Activated T-helper 17 cell treated with anti-CD3 and anti-CD28 coated beads, Interleukin-2, amount 50 U/mL, for 72 hours (primary cell): ENCODE measurements around the gene LIFR. TPM values are rescaled to one million over a fixed set of nuclear protein-coding genes. Genes with fewer than 3 reads are reported as not detected.
A peak's percentile ranks its signal among the peaks of the same experiment; 100 is the strongest.
"Not testable (repeated sequence)": the region's sequence is repeated elsewhere in the genome, so short reads cannot be mapped to it uniquely, and the experiment has no call there.

Experiments used
- ATAC-seq: fragments of 150-1000 bp; cut with Tn5 transposase; replicated peaks from 2 replicates; pipeline ENCODE4 v1.10.0; 2021; ENCODE audit warnings: mild to moderate bottlenecking, moderate library complexity
- H3K27ac Mint-ChIP-seq: one replicate; pipeline ENCODE4 v1.8.0; 2022; ENCODE audit warnings: mixed read lengths
- H3K27me3 Mint-ChIP-seq: one replicate; pipeline ENCODE4 v1.8.0; 2022; ENCODE audit warnings: mixed read lengths
- H3K36me3 Mint-ChIP-seq: one replicate; pipeline ENCODE4 v1.8.0; 2022; ENCODE audit warnings: low read depth, mild to moderate bottlenecking, mixed read lengths
- H3K4me1 Mint-ChIP-seq: one replicate; pipeline ENCODE4 v1.8.0; 2022; ENCODE audit warnings: mixed read lengths
- H3K4me3 Mint-ChIP-seq: one replicate; pipeline ENCODE4 v1.8.0; 2022; ENCODE audit warnings: mild to moderate bottlenecking, mixed read lengths
- H3K9me3 Mint-ChIP-seq: one replicate; pipeline ENCODE4 v1.8.0; 2022; ENCODE audit warnings: mixed read lengths
- total RNA-seq, 2 donors: library from RNA; stranded (reverse); gene quantifications; one replicate each; pipeline ENCODE4 v1.2.3, GENCODE V29; 2022

The LIFR gene, protein sequence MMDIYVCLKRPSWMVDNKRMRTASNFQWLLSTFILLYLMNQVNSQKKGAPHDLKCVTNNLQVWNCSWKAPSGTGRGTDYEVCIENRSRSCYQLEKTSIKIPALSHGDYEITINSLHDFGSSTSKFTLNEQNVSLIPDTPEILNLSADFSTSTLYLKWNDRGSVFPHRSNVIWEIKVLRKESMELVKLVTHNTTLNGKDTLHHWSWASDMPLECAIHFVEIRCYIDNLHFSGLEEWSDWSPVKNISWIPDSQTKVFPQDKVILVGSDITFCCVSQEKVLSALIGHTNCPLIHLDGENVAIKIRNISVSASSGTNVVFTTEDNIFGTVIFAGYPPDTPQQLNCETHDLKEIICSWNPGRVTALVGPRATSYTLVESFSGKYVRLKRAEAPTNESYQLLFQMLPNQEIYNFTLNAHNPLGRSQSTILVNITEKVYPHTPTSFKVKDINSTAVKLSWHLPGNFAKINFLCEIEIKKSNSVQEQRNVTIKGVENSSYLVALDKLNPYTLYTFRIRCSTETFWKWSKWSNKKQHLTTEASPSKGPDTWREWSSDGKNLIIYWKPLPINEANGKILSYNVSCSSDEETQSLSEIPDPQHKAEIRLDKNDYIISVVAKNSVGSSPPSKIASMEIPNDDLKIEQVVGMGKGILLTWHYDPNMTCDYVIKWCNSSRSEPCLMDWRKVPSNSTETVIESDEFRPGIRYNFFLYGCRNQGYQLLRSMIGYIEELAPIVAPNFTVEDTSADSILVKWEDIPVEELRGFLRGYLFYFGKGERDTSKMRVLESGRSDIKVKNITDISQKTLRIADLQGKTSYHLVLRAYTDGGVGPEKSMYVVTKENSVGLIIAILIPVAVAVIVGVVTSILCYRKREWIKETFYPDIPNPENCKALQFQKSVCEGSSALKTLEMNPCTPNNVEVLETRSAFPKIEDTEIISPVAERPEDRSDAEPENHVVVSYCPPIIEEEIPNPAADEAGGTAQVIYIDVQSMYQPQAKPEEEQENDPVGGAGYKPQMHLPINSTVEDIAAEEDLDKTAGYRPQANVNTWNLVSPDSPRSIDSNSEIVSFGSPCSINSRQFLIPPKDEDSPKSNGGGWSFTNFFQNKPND
- under 1 TPM; 0.16 to 0.35 TPM for total RNA-seq

DNA sequence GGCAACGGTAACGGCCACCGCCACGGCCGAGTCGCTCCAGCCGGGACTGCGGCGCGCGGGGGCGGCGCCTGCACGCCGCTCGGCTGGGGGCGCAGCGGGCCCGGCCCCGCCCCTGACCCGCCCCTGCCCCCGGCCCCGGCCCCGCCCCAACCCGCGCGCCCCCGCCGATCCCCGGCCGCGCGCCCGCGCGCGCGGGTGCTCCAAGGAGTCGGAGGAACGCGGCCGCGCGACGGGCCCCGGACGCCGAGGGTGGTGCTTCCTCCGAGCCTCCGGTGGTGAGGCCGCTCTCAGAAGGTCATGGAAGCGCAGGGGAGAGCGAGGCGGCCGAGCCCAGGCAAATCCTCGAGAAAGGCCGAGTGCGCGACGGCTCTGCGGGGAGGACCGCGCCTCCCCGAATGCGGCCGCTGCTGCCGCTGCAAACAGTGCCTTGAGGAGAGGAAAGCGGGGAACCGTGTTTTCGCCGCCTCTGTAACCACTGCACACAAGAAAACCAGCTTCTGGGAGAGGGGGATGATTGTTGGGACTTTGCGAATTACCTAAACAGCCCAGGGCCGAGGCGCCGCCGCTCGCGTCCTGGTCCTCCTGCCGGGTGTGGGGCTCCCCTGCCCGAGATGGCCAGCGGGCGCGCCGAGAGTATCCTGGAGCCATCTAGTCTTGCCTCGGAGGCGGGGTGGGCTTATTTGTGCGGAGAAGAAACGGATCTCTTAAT lies at the start of gene LIFR:
LIFR (minus strand) TSS at position 48 of the 709 bp plus-strand sequence. CDS start 25,999 bp downstream, outside the sequence.
- peak within 1 kb of the TSS; percentile 70 for H3K4me3 Mint-ChIP-seq

DNA sequence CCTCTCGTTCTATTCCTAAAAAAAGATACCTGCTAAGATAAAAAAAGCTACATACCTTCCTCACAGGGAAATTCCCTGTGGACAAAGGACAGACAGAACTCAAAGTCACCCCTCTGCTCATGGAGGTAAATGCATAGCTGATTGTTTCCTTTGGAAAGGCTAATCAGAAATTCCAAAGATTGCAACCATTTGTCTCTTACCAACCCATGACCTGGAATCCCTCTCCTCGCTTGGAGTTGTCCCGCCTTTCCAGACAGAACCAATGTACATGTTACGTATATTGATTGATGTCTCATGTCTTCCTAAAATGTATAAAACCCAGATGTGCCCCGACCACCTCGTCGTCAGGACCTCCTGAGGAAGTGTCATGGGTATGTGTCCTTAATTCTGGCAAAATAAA lies 49.2 kb upstream of the LIFR start:
- H3K4me3 Mint-ChIP-seq, result no peak overlapping the region
- H3K27me3 Mint-ChIP-seq, result peaks cover 21% of the 10 kb centered on the region
- ATAC-seq, result no peak
- H3K36me3 Mint-ChIP-seq, result no peaks in the 10 kb centered on the region
- no peaks in the 10 kb centered on the region for H3K9me3 Mint-ChIP-seq
- no peak overlapping the region for H3K27ac Mint-ChIP-seq
- H3K4me1 Mint-ChIP-seq, result no peaks in the 10 kb centered on the region

More for the DNA sequence above, at the start of gene LIFR:
- ATAC-seq, result peak; percentile 83
- Mint-ChIP-seq H3K27ac (no peak within 1 kb of the TSS), H3K36me3 (no peaks in the 10 kb centered on the region), H3K4me1 (no peaks in the 10 kb centered on the region), H3K9me3 (no peaks in the 10 kb centered on the region), H3K27me3 (peaks cover 26% of the 10 kb centered on the region)

DNA sequence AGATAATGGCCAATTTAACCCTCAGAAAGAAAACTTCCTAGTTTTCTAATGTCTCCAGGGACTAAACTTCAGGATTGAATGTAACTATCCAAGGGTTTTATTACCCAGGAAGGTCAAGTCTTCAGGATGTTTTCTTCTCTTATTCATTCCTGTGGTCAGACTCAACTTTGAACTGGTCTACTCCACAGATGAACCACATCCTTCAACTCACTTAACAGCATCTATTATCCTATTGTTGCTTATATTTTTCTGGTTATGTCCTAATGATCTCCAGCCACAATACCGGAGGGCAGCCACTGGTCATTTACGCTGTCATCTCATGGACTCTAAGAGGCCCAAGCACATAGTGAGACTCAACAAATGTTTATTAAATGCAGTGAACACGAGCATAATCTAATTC lies 47.2 kb upstream of the LIFR start:
- Mint-ChIP-seq H3K4me1 (no peaks in the 10 kb centered on the region), H3K9me3 (no peaks in the 10 kb centered on the region), H3K27ac (no peak overlapping the region), H3K4me3 (no peak overlapping the region), H3K36me3 (no peaks in the 10 kb centered on the region), H3K27me3 (peaks cover 22% of the 10 kb centered on the region)
- no peak for ATAC-seq

DNA sequence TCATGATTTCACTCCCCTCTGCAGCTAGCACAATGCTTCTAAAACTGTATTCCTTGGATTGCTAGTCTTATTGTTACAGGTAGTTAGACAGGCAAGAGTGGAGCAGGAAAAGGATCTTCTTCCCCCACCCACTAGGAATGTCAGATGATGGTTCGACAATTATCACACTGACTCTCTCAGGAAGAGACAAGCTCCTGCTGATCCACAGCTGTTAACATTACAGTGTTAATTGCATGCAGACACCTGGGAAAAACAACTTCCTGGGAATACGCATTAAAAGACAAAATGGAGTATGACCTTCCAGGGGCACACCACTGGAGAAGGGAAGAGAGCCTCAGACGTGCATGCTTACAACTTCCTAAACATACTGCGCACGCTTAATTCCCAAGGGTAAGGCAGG lies 46.2 kb upstream of the LIFR start:
- Mint-ChIP-seq H3K9me3 (no peaks in the 10 kb centered on the region), H3K27me3 (peaks cover 21% of the 10 kb centered on the region), H3K4me3 (no peak overlapping the region), H3K27ac (no peak overlapping the region), H3K36me3 (no peaks in the 10 kb centered on the region), H3K4me1 (no peaks in the 10 kb centered on the region)
- ATAC-seq, result no peak

DNA sequence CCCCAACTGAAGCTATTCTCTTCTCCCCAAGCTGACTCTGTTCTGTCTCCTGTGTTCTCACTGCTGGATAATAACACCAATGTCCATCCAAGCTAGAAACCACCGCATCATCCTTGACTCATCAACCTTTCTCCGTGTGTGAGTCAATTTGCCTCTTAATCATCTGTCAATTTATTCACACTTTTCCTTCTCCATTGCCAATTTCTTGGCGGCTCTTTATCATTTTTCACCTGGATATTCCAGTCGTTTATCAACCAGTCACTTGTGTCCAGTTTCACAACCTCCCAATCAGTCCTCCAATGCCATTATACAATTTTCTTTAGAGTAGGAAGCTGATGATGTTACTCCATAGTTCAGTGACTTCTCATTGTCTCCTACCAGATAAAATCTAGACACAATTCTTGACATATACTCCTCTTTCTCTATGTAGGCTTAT lies 45.4 kb upstream of the LIFR start:
- no peak overlapping the region for H3K4me3 Mint-ChIP-seq
- no peak overlapping the region for H3K27ac Mint-ChIP-seq
- H3K9me3 Mint-ChIP-seq, result no peaks in the 10 kb centered on the region
- H3K36me3 Mint-ChIP-seq, result no peaks in the 10 kb centered on the region
- ATAC-seq, result no peak
- no peaks in the 10 kb centered on the region for H3K4me1 Mint-ChIP-seq
- H3K27me3 Mint-ChIP-seq, result peaks cover 18% of the 10 kb centered on the region

DNA sequence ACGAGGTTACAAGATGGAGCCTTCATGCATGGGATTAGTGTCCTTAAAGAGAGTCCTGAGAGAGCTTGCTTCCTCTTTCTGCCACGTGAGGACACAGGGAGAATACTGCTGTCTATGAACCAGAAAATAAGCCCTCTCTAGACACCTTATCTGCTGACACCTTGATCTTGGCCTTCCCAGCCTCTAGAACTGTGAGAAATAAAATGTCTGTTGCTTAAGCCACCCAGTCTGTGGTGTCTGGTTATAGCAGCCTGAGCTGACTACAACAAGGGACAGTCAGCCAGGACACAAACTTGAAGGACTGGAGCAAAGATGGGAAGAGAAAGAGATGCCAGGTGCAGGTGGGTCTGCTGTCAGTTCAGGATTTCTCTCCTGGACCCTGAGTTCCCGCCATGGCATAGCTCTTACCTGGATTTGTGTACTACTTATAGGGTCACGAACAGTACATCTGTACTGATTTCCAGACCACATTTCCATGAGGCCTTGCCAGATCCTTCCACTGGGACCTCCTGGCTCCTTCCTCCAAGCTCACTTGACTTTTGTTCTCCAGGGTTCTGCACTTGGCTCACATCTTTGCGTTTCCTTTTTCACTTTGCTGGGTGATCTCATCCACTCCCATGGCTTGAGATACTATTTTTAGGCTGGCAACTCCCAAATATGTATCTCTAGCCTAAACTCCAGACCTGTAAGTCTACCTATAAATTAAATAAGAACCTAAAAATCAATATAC lies 44.9 kb upstream of the LIFR start:
- ATAC-seq, result no peak
- Mint-ChIP-seq H3K9me3 (no peaks in the 10 kb centered on the region), H3K27ac (no peak overlapping the region), H3K4me3 (no peak overlapping the region), H3K36me3 (no peaks in the 10 kb centered on the region), H3K27me3 (peaks cover 18% of the 10 kb centered on the region), H3K4me1 (no peaks in the 10 kb centered on the region)

DNA sequence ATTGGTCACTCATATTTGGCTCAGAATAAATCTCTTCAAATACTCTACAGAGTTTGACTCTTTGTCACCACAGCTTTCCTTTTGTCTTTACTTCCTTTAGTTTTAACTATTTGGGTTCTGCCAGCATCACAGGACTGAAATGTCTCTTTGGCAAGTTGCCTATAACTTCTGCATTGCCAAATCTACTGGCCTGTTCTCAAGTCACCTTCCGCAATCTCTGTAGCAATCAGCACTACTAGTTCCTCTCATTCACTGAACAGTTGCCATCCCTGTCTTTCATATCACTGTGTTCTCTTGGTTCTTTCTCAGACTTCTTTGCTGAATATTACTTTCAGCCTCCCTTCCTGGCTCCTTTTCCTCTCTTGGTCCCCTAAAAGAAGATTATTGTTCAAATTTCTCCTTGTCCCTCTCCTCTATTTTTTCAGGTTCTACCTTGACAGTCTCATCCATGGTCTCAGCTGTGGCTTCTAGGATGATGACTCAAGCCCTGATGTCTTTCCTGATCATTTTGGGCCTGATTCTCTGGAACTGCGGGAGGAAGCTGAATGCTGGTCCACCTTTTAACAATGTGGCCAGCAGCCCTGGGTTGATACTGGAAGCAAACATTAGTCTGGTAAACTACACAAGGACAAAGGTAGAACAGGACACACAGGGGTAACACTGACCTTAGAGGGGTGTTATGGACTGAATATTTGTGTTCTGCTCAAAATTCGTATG lies 44.0 kb upstream of the LIFR start:
- Mint-ChIP-seq H3K4me3 (no peak overlapping the region), H3K27me3 (peaks cover 13% of the 10 kb centered on the region), H3K9me3 (no peaks in the 10 kb centered on the region), H3K36me3 (no peaks in the 10 kb centered on the region), H3K27ac (no peak overlapping the region), H3K4me1 (no peaks in the 10 kb centered on the region)
- ATAC-seq, result no peak

DNA sequence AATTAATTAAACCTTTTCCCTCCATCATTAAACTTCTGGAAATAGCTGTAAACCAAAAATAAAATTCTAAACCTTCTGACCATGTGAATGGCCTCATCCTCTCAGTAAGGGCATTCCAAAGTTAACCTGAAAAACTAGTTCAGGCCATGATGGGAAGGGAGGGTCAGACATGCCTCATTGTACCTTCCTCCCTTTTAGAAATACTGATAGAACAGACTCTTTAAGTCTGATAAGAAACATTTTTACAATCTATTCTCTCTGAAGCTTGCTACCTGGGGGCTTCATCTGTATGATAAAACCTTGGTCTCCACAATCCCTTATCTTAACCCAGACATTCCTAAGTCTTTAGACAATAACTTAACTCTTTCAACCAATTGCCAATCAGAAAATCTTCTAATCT lies 43.3 kb upstream of the LIFR start:
- not testable (repeated sequence) for ATAC-seq, H3K27ac Mint-ChIP-seq, H3K36me3 Mint-ChIP-seq, H3K4me3 Mint-ChIP-seq, H3K9me3 Mint-ChIP-seq, H3K4me1 Mint-ChIP-seq
- H3K27me3 Mint-ChIP-seq, result peaks cover 13% of the 10 kb centered on the region

DNA sequence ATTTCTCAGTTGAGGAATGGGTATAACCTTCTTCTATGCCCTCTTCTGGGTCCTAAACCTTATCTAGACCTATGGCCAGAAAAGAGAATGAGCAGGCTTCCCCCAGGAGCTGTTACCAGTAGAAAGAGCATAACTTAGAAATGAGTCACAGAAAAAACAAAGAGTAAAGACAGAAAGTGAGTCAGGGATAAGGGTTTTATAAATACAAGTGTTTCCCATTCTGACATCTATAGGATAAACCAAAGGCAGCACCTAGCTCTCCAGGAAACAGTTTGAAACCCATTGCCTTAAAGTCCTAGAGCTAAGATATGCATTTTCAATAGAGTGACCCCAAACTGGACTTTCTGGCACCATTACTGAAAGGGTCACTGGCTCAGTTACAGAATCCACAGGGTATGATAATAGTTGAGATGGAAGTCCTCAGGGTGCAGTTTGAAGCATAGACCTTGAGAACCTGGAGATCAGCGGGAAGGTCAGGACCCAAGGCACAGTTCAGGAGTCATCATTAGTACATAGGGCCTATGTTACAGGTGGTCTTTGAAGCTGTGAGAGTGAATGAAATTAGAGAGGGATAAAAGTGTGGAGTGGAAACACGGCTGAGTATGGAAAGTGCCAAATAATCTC lies 42.7 kb upstream of the LIFR start:
- ATAC-seq, result no peak
- Mint-ChIP-seq H3K4me3 (no peak overlapping the region), H3K4me1 (no peaks in the 10 kb centered on the region), H3K27me3 (peaks cover 13% of the 10 kb centered on the region), H3K27ac (no peak overlapping the region), H3K36me3 (no peaks in the 10 kb centered on the region), H3K9me3 (no peaks in the 10 kb centered on the region)

DNA sequence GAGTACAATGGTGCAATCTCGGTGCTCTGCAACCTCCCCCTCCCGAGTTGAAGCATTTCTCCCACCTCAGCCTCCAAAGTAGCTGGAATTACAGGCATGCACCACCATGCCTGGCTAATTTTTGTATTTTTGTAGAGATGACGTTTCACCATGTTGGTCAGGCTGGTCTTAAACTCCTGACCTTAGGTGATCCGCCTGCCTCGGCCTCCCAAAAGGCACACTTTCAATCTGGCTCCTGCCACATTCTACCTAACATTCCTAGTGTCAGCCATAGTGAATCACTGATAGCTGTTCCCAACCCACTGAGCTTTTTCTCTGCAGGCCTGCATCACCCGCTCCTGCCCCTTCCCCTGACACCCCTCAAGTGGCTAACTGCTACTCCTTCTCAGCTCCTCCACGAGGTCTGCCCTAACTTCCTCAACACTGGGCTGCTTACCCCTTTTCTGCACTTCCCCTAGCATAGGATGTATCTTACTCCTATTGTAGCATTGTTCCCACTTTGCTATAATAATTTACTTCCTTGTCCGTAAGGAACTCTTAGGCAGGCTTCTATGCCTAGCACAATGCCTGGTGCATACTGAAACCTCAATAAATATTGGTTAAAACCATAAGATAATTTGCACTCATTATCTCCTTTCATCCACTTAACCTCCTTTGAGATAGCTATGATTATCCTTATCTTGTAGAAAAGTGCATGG lies 42.0 kb upstream of the LIFR start:
- ATAC-seq, result no peak
- no peaks in the 10 kb centered on the region for H3K36me3 Mint-ChIP-seq
- H3K4me3 Mint-ChIP-seq, result no peak overlapping the region
- no peaks in the 10 kb centered on the region for H3K4me1 Mint-ChIP-seq
- H3K27ac Mint-ChIP-seq, result no peak overlapping the region
- no peaks in the 10 kb centered on the region for H3K9me3 Mint-ChIP-seq
- H3K27me3 Mint-ChIP-seq, result peaks cover 14% of the 10 kb centered on the region

DNA sequence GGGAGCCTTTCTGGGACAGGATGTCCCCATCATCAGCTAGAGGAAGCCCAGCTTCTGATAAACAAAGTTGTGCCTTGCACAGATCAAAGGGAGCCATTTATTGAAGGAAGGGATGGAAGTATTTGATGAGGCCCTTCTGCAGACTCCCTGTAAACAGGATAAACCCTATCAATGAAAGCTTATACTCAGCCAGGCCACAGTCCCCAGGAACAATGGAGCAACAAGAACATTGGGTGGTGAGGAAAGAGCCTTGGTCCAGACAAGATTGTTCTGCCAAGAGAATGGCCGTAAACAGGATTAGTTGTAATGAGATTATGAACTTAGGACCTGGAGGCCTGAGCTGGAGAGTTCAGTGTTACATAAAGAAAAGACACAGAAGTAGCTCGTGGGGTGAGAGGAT lies 40.5 kb upstream of the LIFR start:
- H3K9me3 Mint-ChIP-seq, result no peaks in the 10 kb centered on the region
- no peak overlapping the region for H3K4me3 Mint-ChIP-seq
- peaks cover 15% of the 10 kb centered on the region for H3K27me3 Mint-ChIP-seq
- no peak for ATAC-seq
- H3K4me1 Mint-ChIP-seq, result no peaks in the 10 kb centered on the region
- H3K36me3 Mint-ChIP-seq, result no peaks in the 10 kb centered on the region
- no peak overlapping the region for H3K27ac Mint-ChIP-seq

DNA sequence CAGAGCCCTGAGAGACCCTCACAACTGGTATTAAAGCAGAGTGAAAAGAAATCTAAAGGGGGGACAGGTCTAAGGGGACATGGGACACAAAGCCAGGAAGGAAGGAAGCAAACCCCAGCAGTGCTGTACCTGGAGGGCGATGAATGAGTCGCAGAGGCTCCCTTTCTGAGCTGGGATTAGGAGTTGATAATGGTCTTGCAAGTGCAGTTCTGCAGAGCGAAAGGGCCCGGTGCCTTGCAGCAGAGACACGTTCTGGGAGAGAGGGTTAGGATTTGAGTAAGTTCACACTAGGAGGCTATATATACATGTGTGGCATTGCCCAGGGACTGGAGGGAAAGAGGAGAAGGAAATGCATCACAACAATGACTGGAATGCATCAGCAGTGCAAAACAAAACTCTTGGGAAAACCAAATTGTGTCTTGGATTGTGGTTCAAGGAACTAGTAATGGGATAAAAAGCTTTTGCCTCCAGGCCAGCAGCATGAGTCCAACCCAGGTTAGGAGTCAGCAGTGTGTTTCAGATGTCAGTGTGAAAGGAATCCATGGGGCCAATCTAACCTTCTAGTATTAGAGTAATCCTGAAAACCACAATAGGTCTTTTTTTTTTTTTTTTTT lies 38.8 kb upstream of the LIFR start:
- H3K4me3 Mint-ChIP-seq, result no peak overlapping the region
- ATAC-seq, result no peak
- no peaks in the 10 kb centered on the region for H3K9me3 Mint-ChIP-seq
- no peaks in the 10 kb centered on the region for H3K4me1 Mint-ChIP-seq
- H3K27me3 Mint-ChIP-seq, result peaks cover 11% of the 10 kb centered on the region
- H3K27ac Mint-ChIP-seq, result no peak overlapping the region
- no peaks in the 10 kb centered on the region for H3K36me3 Mint-ChIP-seq
